GM18868 (cell line): ENCODE results near the gene FUT6.
"Not testable (repeated sequence)": the region's sequence is repeated elsewhere in the genome, so short reads cannot be mapped to it uniquely, and the experiment has no call there.

Experiments used
- ATAC-seq: cut with Tn5 transposase; IDR thresholded peaks from one replicate; pipeline ENCODE4 v1.9.1; 2021; ENCODE audit warnings: mild to moderate bottlenecking, moderate library complexity; ENCODE audit not compliant: unreplicated experiment

FUT6 gene, protein sequence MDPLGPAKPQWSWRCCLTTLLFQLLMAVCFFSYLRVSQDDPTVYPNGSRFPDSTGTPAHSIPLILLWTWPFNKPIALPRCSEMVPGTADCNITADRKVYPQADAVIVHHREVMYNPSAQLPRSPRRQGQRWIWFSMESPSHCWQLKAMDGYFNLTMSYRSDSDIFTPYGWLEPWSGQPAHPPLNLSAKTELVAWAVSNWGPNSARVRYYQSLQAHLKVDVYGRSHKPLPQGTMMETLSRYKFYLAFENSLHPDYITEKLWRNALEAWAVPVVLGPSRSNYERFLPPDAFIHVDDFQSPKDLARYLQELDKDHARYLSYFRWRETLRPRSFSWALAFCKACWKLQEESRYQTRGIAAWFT

DNA sequence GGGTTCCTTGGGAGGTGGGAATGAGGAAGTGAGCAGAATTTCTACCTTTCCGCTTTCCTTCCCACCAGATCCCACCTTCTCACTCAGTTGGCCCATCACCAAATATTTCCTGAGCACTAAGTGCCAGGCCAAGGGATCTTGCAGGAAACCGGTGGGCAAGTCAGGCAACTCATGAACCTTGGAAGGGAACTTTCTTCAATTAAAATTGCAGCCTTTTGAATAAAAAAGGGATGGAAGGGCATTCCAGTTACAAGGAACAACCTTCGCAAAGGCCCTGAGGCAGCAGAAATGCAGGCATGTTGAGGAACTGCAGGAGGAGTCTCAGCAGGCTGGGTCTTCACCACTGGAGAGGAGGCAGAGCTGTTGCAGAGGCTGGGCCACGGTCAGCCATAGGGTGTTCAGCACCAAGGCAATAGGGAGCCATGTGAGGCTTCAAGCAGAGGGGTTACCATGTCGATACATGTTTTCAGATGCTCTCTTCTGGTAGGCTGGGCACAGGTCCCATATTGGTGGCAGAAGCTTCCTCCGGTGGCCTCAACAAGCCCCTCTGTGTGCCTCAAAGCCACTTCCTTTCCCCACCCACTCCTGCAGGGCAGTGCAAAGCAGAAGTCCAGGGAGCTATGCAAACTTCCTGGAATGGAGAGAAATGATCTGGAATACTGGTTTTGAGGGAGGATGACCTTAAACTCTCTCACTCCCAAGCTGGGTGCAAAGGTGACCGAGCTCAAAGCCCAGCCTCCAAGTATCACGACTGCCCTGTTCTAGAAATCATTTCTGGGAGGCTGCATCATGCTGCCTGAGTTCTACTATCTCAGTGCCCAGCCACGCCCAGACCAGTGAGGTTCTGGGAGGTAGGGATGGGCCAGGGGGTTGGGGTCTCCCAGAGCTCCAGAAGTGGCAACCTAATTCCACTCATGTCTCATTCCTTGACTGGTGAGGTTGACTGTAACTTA is at the start of gene FUT6:
FUT6 (minus strand) TSS at position 638 of the 953 bp plus-strand sequence. CDS start 7,135 bp downstream, outside the sequence.
- ATAC-seq, result no peak

DNA sequence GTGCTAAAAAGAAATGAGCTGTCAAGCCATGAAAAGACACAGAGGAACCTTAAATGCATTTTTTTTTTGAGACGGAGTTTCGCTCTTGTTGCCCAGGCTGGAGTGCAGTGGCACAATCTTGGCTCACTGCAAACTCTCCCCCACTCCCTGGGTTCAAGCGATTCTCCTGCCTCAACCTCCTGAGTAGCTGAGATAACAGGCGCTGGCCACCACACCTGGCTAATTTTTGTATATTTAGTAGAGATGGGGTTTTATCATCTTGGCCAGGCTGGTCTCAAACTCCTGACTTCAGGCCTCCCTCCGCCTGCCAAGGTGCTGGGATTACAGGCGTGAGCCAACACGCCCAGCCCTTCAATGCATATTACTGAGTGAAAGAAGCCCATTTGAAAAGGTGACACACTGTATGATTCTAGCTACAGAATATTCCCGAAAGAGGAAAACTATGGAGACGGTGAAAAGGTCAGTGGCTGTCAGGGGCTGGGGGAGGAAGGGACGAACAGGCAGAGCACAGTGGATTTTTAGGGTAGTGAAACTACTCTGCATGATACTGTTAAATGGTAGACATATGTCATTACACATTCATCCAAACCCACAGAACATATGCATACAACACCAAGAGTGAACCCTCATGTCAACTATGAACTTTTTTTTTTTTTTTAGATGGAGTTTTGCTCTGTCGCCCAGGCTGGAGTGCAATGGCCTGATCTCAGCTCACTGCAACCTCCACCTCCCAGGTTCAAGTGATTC is 44.7 kb upstream of the FUT6 start:
- not testable (repeated sequence) for ATAC-seq

DNA sequence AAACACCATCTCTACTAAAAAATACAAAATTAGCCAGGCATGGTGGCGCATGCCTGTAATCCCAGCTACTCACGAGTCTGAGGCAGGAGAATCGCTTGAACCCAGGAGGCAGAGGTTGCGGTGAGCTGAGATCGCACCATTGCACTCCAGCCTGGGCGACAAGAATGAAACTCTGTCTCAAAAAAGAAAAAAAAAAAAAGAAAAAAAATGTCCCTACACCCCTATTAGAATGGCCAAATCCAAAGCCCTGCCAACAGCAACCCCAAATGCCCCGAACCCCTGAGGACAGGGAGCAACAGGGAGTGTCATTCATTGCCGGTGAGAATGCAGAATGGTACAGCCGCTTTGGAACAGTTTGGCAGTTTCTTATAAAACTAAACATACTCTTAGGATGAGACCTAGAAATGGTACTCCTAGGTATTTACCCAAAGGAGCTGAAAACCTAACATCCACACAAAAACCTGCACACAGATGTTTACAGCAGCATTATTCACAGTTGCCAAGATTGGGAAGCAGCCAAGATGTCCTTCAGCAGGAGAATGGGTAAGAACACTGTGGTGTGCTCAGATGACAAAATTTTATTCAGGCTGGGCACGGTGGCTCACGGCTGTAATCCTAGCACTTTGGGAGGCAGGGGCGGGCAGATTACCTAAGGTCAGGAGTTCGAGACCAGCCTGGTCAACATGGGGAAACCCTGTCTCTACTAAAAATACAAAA is 43.8 kb upstream of the FUT6 start:
- not testable (repeated sequence) for ATAC-seq

DNA sequence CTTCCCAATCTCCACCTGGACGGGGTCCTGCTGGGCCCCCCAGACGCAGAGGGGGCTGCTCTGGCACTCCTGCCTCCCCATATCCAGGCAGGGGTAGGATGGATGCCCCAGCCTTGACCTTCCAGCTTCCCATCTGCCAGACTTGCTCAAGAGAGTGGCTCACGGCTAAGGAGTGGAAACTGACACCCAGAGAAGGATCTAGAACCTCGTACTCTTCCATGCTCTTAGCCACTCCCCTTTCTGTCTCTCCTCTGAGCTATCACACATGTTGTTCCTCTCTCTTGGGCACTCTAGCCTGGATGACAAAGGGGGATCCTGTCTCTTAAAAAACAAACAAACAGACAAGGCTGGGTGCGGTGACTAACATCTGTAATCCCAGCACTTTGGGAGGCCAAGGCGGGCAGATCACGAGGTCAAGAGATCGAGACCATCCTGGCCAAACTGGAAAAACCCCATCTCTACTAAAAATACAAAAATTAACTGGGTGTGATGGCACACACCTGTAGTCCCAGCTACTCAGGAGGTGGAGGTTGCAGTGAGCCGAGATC is 43.0 kb upstream of the FUT6 start:
- no peak for ATAC-seq

DNA sequence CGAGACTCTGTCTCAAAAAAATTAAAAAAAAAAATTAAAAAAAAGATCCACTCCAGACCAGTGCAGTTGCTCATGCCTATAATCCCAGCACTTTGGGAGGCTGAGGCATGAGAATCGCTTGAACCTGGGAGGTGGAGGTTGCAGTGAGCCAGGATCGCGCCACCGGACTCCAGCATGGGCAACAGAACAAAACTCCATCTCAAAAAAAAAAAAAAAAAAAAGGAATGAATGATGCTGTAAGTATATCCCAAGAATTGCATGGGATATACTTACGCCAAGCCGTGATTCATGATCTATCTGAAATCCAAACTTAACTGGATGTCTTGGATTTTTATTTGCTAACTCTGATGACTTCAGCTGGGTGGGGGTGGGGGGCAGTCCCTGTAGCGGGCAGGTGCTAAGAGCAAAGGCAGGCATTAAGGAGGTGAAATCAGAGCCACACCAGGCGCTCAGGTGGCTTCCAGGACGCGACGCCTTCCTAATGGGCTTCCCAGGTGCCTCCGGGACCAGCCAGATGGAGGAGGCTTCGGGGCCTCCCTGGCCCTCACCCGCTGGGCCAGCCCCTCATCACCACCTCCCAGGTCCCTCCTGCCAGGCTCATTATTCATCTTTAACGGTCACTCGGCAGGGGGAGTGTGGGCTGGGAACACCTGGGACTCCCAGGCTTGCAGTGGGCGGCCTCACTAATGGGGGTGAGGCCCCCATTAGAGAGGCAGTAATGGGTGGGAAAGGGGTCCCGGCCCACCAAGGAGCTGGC is 42.2 kb upstream of the FUT6 start:
- ATAC-seq, result no peak

DNA sequence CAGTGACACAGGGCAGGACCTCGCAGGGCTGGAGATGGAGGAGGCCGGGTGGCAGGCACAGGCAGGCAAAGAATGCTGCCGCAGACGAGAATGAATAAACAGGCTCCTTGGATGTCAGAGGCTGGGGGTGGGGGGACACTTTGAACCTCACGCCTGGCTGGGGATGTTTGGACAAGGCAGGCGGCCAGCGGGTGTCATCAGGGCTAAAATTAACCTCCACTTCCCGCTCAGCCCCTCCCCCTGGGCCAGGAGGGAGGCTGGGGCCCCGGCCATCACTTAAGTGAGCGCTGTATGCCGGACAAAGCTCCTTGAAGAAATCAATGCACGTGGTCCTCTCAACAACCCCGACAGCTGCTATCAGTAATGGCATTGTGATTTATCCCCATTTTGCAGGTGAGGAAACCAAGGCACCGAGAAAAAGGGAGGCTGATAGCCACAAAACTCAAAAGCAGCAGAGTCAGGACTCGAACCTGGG is 41.1 kb upstream of the FUT6 start:
- no peak for ATAC-seq

DNA sequence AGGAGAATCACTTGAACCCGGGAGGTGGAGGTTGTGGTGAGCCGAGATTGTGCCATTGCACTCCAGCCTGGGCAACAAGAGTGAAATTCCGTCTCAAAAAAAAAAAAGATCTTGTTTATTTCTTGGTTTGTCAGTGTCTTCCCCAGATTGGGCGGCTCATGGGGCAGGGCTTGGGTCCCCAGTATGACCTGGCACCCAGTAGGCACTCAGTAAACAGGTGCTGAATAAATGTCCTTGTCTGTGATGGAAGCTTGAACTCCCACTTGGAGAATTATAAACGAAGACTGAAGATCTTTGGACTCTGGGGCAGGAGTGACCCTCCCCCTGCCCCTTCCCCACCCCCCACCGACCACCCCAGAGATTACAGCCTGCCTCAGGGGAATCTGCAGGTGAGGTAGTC is 40.7 kb upstream of the FUT6 start:
- no peak for ATAC-seq

DNA sequence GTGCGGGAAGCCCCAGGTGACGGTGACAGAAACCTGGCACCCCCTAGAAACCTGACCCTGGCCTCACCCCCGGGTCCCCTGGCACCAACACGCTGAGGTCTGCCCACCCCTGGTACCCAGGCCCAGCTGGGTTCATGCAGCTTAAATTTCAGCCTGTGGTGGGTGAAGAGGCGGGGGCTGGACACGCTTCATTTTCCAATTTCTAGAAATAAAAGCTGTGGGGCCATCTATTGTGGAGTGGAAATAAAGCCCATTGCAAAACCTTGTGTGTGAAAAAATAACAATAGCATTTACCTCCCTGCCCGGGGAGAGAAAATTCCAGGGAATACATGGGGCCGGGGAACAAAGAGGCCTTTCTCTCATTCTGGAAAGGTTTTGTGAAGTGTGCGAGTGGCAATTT is 38.4 kb upstream of the FUT6 start:
- no peak for ATAC-seq

DNA sequence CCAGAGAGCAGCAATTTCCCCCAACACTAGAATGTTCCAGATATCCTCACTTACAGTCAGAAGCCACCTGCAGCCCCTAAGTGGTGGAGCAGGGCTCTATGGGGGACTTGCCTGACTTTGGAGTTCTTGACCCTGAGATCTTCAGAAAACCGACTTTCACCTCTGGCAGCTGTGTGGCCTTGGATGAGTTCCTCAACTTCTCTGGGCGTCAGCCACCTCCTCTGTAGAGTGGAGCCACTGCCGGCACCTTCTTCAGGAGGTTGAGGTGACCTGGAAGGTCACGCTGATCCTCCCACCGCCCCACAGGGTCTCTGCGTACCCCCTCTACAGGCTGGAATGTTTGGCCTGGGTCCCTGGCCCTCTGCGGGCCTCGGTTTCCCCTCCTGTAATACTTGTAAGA is 37.9 kb upstream of the FUT6 start:
- no peak for ATAC-seq

DNA sequence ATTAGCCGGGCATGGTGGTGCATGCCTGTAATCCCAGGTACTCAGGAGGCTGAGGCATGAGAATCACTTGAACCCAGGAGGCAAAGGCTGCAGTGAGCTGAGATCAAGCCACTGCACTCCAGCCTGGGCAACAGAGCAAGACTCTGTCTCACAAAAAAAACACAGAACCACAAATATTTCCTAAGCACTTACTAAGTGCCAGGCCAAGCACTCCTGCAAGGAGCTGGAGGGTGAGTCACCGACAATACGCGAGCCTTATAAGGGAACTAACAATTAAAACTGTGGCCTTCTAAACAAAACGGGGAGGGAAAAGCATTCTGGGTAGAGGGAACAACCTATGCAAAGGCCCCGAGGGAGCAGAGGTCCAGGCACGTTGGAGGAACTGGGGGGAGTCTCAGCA is 35.0 kb upstream of the FUT6 start:
- not testable (repeated sequence) for ATAC-seq

DNA sequence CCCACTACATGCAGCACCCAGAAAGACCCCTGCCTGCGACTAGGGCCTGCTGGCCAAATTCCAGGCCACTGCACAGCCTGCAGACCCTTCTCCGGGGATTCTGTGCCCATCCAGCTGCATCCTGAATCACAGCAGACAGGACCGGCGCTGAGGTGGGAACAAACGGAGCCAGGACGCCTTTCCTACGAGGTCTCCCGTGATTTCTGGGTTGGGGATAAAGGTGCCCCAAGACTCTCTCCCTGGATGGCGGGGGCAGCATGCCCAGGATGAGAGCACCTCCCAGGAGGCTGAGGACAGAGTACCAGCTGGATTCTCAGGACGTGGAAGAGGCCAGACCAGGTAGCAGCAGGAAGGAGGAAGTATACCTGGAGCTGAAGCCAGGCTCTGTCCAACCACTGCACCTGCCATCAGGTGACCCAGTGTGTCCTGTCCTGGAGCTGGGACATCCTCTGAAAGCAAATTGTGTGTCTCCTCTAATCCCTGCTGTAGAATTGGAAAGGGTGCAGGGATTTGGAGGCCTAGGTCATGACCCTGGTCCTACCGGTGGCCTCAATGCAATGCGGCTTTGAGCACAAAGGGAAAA is 34.2 kb upstream of the FUT6 start:
- ATAC-seq, result no peak

DNA sequence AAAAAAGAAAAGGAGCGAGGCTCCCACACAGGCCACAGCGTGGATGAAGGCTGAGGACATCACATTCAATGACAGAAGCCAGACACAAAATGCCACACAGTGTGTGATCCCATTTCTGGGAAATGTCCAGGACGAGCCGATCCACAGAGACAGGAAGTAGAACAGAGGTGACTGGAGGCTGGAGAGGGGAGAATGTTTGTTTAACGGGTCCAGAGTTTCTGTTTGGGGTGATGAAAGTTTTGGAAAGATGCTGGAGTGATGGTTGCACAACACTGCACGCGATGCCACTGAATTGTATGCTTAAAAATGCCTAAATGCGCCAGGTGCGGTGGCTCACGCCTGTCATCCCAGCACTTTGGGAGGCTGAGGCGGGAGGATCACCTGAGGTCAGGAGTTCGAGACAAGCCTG is 31.5 kb upstream of the FUT6 start:
- no peak for ATAC-seq

DNA sequence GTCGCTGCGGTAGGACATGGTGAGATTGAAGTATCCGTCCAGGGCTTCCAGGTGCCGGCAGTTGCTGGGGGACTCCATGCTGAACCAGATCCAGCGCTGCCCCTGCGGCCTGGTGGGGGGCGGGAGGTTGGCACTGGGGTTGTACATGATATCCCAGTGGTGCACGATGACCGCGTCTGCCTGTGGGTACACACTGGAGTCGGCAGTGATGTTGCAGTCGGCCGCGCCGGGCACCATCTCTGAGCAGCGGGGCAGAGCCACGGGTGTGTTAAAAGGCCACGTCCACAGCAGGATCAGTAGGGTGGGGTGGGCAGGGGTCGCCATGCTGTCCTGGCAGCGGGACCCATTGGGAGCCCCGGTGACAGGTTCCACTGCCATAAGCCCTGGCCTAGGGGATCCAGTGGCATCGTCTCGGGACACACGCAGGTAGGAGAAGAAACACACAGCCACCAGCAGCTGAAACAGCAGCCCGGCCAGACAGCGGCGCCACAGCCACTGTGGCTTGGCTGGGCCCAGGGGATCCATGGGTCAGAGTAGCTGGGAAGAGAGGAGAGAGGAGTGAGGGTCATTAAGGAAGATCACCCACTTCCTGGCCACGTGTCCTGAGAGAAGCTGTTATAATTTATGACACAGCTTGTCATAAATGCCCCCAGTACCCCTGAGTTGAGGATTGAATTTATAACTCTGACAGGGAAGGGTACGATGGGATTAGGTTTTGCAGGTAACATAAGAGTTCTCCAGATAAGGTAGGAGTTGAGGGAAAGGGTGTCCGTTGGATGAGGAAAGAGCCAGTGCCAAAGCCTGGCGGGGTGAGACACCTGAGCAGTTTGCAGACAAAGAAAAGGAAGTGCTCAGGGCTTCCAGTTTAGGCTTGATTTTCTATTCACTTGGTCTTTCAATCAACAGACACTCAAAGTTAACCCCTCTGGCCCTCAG is 28.0 kb upstream of the FUT6 start:
- no peak for ATAC-seq

DNA sequence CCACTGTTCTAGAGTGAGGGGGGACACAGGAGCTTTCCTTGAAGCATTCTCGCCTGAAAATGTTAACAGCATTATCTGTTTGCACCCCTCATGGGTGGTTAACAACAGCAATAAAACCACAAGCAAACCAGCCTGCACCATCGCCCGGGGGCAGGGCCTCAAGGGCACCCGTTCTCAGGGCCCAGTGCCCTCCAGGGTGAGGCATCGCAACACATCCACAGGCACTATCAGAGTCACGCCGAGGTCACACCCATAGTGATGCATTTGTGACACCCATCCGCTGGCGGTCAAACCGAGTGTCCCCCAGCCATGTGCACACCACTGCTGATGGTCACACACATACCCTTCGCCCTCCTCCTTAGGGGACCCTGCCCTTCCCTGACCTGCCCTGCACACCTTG is 26.3 kb upstream of the FUT6 start:
- no peak for ATAC-seq

DNA sequence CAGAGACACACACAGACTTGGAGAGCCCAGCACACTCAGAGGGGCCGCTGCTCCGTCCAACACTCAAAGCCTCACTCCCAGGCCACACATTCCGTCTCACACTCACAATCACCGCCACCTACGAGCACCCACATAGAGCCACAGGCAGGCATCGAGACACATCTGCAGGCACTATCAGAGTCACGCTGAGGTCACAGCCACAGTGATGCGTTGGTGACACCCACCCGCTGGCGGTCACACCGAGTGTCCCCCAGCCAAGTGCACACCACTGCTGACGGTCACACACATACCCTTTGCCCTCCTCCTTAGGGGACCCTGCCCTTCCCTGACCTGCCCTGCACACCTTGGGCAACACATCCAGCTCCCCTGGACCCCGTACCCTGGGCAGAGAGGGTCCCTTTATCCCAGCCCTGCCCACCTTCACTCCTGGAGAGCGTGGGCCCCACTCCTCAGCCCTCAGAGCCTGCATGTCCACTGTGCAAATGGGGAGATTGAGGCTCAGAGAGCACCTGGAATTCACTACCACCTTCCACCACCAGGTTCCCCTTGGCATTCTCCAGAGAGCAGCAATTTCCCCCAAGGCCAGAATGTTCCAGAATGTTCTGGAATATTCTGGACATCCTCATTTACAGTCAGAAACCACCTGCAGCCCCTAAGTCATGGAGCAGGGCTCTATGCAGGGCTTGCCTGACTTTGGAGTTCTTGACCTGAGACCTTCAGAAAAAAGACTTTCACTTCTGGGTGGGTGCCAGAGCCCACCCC is 25.4 kb upstream of the FUT6 start:
- ATAC-seq, result no peak

DNA sequence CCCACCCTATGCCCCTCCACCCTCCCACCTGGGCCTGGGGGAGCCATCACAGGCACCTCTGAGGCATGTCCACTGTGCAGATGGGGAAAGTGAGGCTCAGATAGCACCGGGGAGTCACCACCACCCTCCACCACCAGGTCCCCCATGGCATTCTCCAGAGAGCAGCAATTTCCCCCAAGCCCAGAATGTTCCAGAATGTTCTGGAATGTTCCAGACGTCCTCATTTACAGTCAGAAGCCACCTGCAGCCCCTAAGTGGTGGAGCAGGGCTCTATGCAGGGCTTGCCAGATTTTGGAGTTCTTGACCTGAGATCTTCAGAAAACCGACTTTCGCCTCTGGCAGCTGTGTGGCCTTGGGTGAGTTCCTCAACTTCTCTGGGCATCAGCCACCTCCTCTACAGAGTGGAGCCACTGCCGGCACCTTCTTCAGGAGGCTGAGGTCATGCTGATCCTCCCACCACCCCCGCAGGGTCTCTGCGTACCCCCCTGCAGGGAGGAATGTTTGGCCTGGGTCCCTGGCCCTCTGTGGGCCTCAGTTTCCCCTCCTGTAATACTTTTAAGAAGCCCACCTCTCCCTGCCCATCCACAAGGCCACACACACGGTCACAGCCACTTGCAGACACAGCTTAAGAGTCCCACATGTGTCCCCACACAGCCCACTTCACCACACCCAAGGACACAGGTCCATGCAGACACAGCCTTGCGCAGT is 24.7 kb upstream of the FUT6 start:
- no peak for ATAC-seq
